DOHH2 (cell line): ENCODE data around the gene CIAO2B.
A peak's percentile ranks its signal among the peaks of the same experiment; 100 is the strongest.
"Not testable (repeated sequence)": the region's sequence is repeated elsewhere in the genome, so short reads cannot be mapped to it uniquely, and the experiment has no call there.

Experiments
- H3F3A ChIP-seq: fragments of 200-600 bp; sonication (generic), shearing (Covaris generic); 2 replicates; pipeline ENCODE4 v1.6.0; 2016; ENCODE audit warnings: antibody characterized with exemption, mild to moderate bottlenecking; ENCODE audit not compliant: control insufficient read depth, insufficient read depth
- H3K27ac ChIP-seq: fragments of 200-600 bp; sonication (generic); 2 replicates; pipeline ENCODE4 v1.5.1; 2014; ENCODE audit warnings: low read depth, mild to moderate bottlenecking, low read length, moderate library complexity
- H3K27me3 ChIP-seq: fragments of 200-600 bp; sonication (generic); 2 replicates; pipeline ENCODE4 v1.6.1; 2014; ENCODE audit warnings: mild to moderate bottlenecking, low read length, mixed read lengths; ENCODE audit not compliant: control insufficient read depth
- H3K36me3 ChIP-seq: fragments of 200-600 bp; sonication (generic); 2 replicates; pipeline ENCODE4 v1.6.1; 2014; ENCODE audit warnings: mild to moderate bottlenecking, low read length, moderate library complexity, mixed read lengths; ENCODE audit not compliant: control insufficient read depth
- H3K4me1 ChIP-seq: fragments of 200-600 bp; sonication (generic); 2 replicates; pipeline ENCODE4 v1.6.1; 2014; ENCODE audit warnings: mild to moderate bottlenecking, low read length, mixed read lengths; ENCODE audit not compliant: control insufficient read depth
- H3K4me2 ChIP-seq: fragments of 200-600 bp; sonication (generic); 2 replicates; pipeline ENCODE4 v1.6.0; 2014; ENCODE audit warnings: mild to moderate bottlenecking, low read length, moderate library complexity
- H3K4me3 ChIP-seq: fragments of 200-600 bp; sonication (generic); 2 replicates; pipeline ENCODE4 v1.5.1; 2014; ENCODE audit warnings: mild to moderate bottlenecking, low read length, mixed read lengths
- H3K79me2 ChIP-seq: fragments of 200-600 bp; sonication (generic); 2 replicates; pipeline ENCODE4 v1.6.1; 2014; ENCODE audit warnings: mild to moderate bottlenecking, low read length, mixed read lengths; ENCODE audit not compliant: control insufficient read depth
- H3K9me2 ChIP-seq: fragments of 200-600 bp; sonication (generic); replicated peaks from 2 replicates; pipeline ENCODE4 v1.6.1; 2014; ENCODE audit warnings: mild to moderate bottlenecking, low read length, mixed read lengths; ENCODE audit not compliant: control insufficient read depth
- H3K9me3 ChIP-seq: fragments of 200-600 bp; sonication (generic); 2 replicates; pipeline ENCODE4 v1.6.1; 2014; ENCODE audit warnings: antibody characterized with exemption, low read length, mixed read lengths; ENCODE audit not compliant: control insufficient read depth, insufficient read depth
- H4K20me1 ChIP-seq: fragments of 200-600 bp; sonication (generic); 2 replicates; pipeline ENCODE4 v1.6.0; 2014; ENCODE audit warnings: low read depth, mild to moderate bottlenecking, antibody characterized with exemption, low read length, moderate library complexity; ENCODE audit not compliant: control insufficient read depth, insufficient read depth
- EZH2phosphoT487 ChIP-seq: fragments of 200-600 bp; sonication (generic); IDR thresholded peaks from 2 replicates; pipeline ENCODE4 v1.6.1; 2017; ENCODE audit warnings: borderline replicate concordance, mild to moderate bottlenecking, antibody characterized with exemption, low read length, moderate library complexity, mixed read lengths
- TF ChIP-seq, protein P1 (sequence below): fragments of 200-600 bp; sonication (generic); IDR thresholded peaks from one replicate; pipeline ENCODE4 v1.5.1; 2014; ENCODE audit warnings: antibody characterized with exemption, mild to moderate bottlenecking, low read depth, low read length; ENCODE audit not compliant: poor library complexity, severe bottlenecking

Gene CIAO2B

DNA sequence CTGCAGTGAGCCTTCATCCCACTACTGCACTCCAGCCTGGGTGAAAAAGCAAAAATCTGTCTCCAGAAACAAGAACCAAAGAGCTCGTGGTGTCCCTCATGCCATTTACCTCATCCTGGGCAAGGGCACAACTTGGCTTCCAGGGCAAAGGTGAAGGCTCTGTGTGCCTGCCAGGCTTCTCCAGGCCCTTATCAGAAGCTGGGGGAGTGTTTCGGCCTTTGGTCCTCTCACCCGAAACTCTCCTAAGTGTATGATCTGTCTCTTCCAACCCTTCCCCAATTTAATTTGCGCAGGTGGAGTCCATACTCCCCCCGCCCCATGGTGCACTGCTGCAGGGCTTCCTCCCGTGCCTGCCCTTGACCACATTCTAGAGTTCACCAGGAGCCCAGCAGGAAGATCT lies 2.3 kb upstream of the CIAO2B start:
- Histone ChIP-seq H3K36me3 (peaks cover 37% of the 10 kb centered on the region), H3F3A (no peaks in the 10 kb centered on the region), H3K79me2 (peaks cover 40% of the 10 kb centered on the region), H3K9me3 (no peaks in the 10 kb centered on the region), H3K4me1 (peaks cover 22% of the 10 kb centered on the region), H3K4me3 (no peak overlapping the region), H3K9me2 (no peaks in the 10 kb centered on the region), H3K27ac (no peak overlapping the region), H3K27me3 (no peaks in the 10 kb centered on the region), H4K20me1 (peaks cover 5% of the 10 kb centered on the region; the same call in 1 of the 2 replicates), H3K4me2 (0 out of 2 replicates have a peak overlapping the region, but pooled peaks have one; percentile 94)
- TF ChIP-seq, protein P1, sequence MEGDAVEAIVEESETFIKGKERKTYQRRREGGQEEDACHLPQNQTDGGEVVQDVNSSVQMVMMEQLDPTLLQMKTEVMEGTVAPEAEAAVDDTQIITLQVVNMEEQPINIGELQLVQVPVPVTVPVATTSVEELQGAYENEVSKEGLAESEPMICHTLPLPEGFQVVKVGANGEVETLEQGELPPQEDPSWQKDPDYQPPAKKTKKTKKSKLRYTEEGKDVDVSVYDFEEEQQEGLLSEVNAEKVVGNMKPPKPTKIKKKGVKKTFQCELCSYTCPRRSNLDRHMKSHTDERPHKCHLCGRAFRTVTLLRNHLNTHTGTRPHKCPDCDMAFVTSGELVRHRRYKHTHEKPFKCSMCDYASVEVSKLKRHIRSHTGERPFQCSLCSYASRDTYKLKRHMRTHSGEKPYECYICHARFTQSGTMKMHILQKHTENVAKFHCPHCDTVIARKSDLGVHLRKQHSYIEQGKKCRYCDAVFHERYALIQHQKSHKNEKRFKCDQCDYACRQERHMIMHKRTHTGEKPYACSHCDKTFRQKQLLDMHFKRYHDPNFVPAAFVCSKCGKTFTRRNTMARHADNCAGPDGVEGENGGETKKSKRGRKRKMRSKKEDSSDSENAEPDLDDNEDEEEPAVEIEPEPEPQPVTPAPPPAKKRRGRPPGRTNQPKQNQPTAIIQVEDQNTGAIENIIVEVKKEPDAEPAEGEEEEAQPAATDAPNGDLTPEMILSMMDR: no peak
- TF ChIP-seq EZH2phosphoT487: no peak

- peak within 1 kb of the TSS; percentile 84 for H3K4me3 ChIP-seq
- peak within 1 kb of the TSS; percentile 28 for H3K27ac ChIP-seq
- peak within 1 kb of the TSS; percentile 94 for H3K4me2 ChIP-seq
- TF ChIP-seq, protein P1: no peak
- no peak for TF ChIP-seq EZH2phosphoT487
- H3F3A ChIP-seq: no peaks in the 10 kb centered on the region
- H3K79me2 ChIP-seq: peaks cover 40% of the 10 kb centered on the region
- no peaks in the 10 kb centered on the region for H3K27me3 ChIP-seq
- H3K36me3 ChIP-seq: peaks cover 31% of the 10 kb centered on the region
- peaks cover 22% of the 10 kb centered on the region for H3K4me1 ChIP-seq
- no peaks in the 10 kb centered on the region for H3K9me2 ChIP-seq
- H4K20me1 ChIP-seq: peaks cover 5% of the 10 kb centered on the region; the same call in 1 of the 2 replicates
- no peaks in the 10 kb centered on the region for H3K9me3 ChIP-seq
These were observed 1.3 kb upstream of the CIAO2B start, which contains the start of gene CES2 for GRCh38 chr16:66935314-66936011. Gene CES2, plus strand, starts transcription at chr16:66935516. Its CDS starts 120 bp downstream, at chr16:66935636.

- H3K79me2 ChIP-seq: peaks cover 40% of the 10 kb centered on the region
These were observed 674 bp upstream of the CIAO2B start for GRCh38 chr16:66934839-66935313.

DNA sequence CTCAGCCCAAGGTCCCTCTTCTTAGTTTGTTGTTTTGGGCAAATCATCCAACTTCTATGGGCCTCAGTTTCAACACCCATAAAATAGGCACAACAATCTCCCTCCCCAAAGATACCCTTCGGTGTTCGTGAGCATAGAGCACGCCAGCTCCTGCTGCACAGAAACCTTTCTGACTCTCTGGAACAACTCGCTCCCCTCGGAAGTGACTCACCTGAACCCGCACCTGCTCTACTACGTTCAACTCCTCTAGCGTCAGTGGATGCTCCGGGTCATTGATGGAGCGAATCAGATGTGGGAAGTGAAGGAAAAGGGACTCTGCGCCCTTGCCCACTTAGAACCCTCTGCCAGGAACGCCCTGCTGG lies 445 bp downstream of the CIAO2B start:
- no peaks in the 10 kb centered on the region for H3K9me3 ChIP-seq
- peaks cover 5% of the 10 kb centered on the region; the same call in 1 of the 2 replicates for H4K20me1 ChIP-seq
- peaks cover 40% of the 10 kb centered on the region for H3K79me2 ChIP-seq
- peaks cover 20% of the 10 kb centered on the region for H3K36me3 ChIP-seq
- peak overlapping the region; percentile 38 for H3K27ac ChIP-seq
- H3K9me2 ChIP-seq: no peaks in the 10 kb centered on the region
- H3K4me2 ChIP-seq: peak overlapping the region; percentile 94
- TF ChIP-seq, protein P1: no peak
- TF ChIP-seq EZH2phosphoT487: no peak
- peak overlapping the region; percentile 84 for H3K4me3 ChIP-seq
- H3K4me1 ChIP-seq: peaks cover 22% of the 10 kb centered on the region
- H3K27me3 ChIP-seq: no peaks in the 10 kb centered on the region
- 0 out of 2 replicates have a peak, but pooled peaks cover 3% of the 10 kb centered on the region for H3F3A ChIP-seq

More at GRCh38 chr16:66934839-66935313, 674 bp upstream of the CIAO2B start:
- H3K27me3 ChIP-seq, H3K9me3 ChIP-seq, H4K20me1 ChIP-seq, H3F3A ChIP-seq, H3K9me2 ChIP-seq: not testable (repeated sequence)
- H3K27ac ChIP-seq: peak overlapping the region; percentile 28
- H3K4me2 ChIP-seq: peak overlapping the region; percentile 94
- peaks cover 22% of the 10 kb centered on the region for H3K4me1 ChIP-seq
- H3K36me3 ChIP-seq: peaks cover 27% of the 10 kb centered on the region
- H3K4me3 ChIP-seq: peak overlapping the region; percentile 84
